HepG2 (cell line): ENCODE data around the gene ABCC3. TPM values are rescaled to one million over a fixed set of nuclear protein-coding genes. Genes with fewer than 3 reads are reported as not detected.

Source experiments
- ATAC-seq: fragments of 200-7000 bp; cut with Tn5 transposase; 3 replicates; pipeline ENCODE4 v1.9.1; 2020; ENCODE audit warnings: mild to moderate bottlenecking, moderate library complexity
- BruUV-seq: library from RNA; stranded (reverse); fragments of 400-500 nt; replicated peaks from 2 replicates; lab custom pipeline; 2021; lab: Mats Ljungman, UMichigan
- CTCF ChIA-PET: fragments of 300-600 bp; formaldehyde crosslinking; extraction: SDS; loops from one replicate; lab custom pipeline; 2021; ENCODE audit warnings: low total read pairs, inconsistent platforms, low intra/inter-chr PET ratio; lab: Yijun Ruan, JAX
- POLR2A ChIA-PET: fragments of 350-600 bp; sonication (Branson Sonifier 250); formaldehyde crosslinking; loops from one replicate; lab custom pipeline; 2020; ENCODE audit warnings: antibody characterized with exemption, inconsistent platforms; lab: Yijun Ruan, JAX
- DNase-seq: peaks from one replicate; pipeline ENCODE4 v3.0.0-alpha.2; 2015; ENCODE audit warnings: low spot score
- FAIRE-seq: peaks from 3 replicates; lab custom pipeline; 2011; peaks lifted over from hg19 to GRCh38; lab: Jason Lieb, UNC
- H2AFZ ChIP-seq: one replicate; pipeline ENCODE4 v1.6.1; 2011; ENCODE audit warnings: low read length, inconsistent platforms
- H3K27ac ChIP-seq: fragments of 300-600 bp; 3 replicates; pipeline ENCODE4 v1.8.0; 2011; ENCODE audit warnings: mixed run types, mild to moderate bottlenecking, mixed read lengths, low read length, inconsistent platforms; ENCODE audit not compliant: insufficient read depth; ENCODE audit errors: extremely low read length
- H3K27me3 ChIP-seq, 2 experiments: fragments of 200-600 bp in 1 of 2; 2 replicates in 1 of 2; 3 replicates in 1 of 2; pipeline versions ENCODE4 v1.6.0 to v1.8.0; 2011; ENCODE audit warnings: low read length in 2 of 2, mild to moderate bottlenecking in 2 of 2, moderate library complexity in 2 of 2, inconsistent platforms in 1 of 2; ENCODE audit not compliant: insufficient read depth in 2 of 2, control insufficient read depth in 1 of 2
- H3K36me3 ChIP-seq, 2 experiments: fragments of 200-600 bp in 1 of 2; replicated peaks in 1 of 2; 2 replicates in 1 of 2; 3 replicates in 1 of 2; pipeline versions ENCODE4 v1.5.1 to v1.8.0; 2011; ENCODE audit warnings: low read length in 2 of 2, inconsistent platforms in 1 of 2; ENCODE audit not compliant: insufficient read depth in 2 of 2, control insufficient read depth in 1 of 2
- H3K4me1 ChIP-seq: 2 replicates; pipeline ENCODE4 v1.5.1; 2012; ENCODE audit warnings: low read length, inconsistent platforms; ENCODE audit not compliant: insufficient read depth
- H3K4me2 ChIP-seq: 2 replicates; pipeline ENCODE4 v1.6.0; 2011; ENCODE audit warnings: low read depth, low read length, inconsistent platforms
- H3K4me3 ChIP-seq, 3 experiments: fragments of 200-600 bp in 1 of 3; sonication (generic), shearing (Covaris generic) in 1 of 3; replicated peaks in 1 of 3; 2 replicates each; pipeline ENCODE4 v1.5.1; 2011 to 2016; ENCODE audit warnings: low read length in 3 of 3, inconsistent platforms in 2 of 3, low read depth in 2 of 3, mild to moderate bottlenecking in 2 of 3, control low read depth in 1 of 3, mixed read lengths in 1 of 3; ENCODE audit not compliant: insufficient read depth in 1 of 3
- H3K79me2 ChIP-seq: one replicate; pipeline ENCODE4 v1.6.1; 2011; ENCODE audit warnings: low read length, inconsistent platforms; ENCODE audit not compliant: insufficient read depth
- H3K9ac ChIP-seq: 2 replicates; pipeline ENCODE4 v1.6.0; 2011; ENCODE audit warnings: mild to moderate bottlenecking, low read depth, low read length, inconsistent platforms; ENCODE audit not compliant: insufficient read depth
- H3K9me3 ChIP-seq: 2 replicates; pipeline ENCODE4 v1.5.1; 2012; ENCODE audit warnings: mild to moderate bottlenecking, low read length
- H4K20me1 ChIP-seq: 2 replicates; pipeline ENCODE4 v1.6.0; 2011; ENCODE audit warnings: inconsistent platforms, mild to moderate bottlenecking, low read length, moderate library complexity; ENCODE audit not compliant: insufficient read depth
- ATF1 ChIP-seq: IDR thresholded peaks from 2 replicates; pipeline ENCODE4 v1.6.1; 2016; ENCODE audit warnings: mild to moderate bottlenecking, control low read depth
- CREM ChIP-seq, 2 experiments: sonication (generic) in 1 of 2; formaldehyde crosslinking in 1 of 2; IDR thresholded peaks; 2 replicates each; pipeline versions ENCODE4 v1.4.0 to v1.6.1; 2016 to 2020; ENCODE audit warnings: antibody characterized with exemption in 1 of 2, mild to moderate bottlenecking in 1 of 2, missing genetic modification reagents in 1 of 2
- FLYWCH1 ChIP-seq: sonication (generic); formaldehyde crosslinking; IDR thresholded peaks from 2 replicates; pipeline ENCODE4 v1.8.1; 2023; ENCODE audit warnings: mild to moderate bottlenecking, missing genetic modification reagents
- FOSL1 ChIP-seq: sonication (generic); formaldehyde crosslinking; IDR thresholded peaks from 2 replicates; pipeline ENCODE4 v1.9.0; 2021; ENCODE audit warnings: missing genetic modification reagents, borderline replicate concordance
- FOXC1 ChIP-seq: sonication (generic); formaldehyde crosslinking; IDR thresholded peaks from 2 replicates; pipeline ENCODE4 v1.8.0; 2022; ENCODE audit warnings: mild to moderate bottlenecking, missing genetic modification reagents, borderline replicate concordance
- GABPB1 ChIP-seq: IDR thresholded peaks from 2 replicates; pipeline ENCODE4 v1.6.1; 2016; ENCODE audit warnings: mild to moderate bottlenecking, missing genetic modification reagents, moderate library complexity, missing compliant biosample characterization
- GLI4 ChIP-seq: sonication (generic); formaldehyde crosslinking; IDR thresholded peaks from 2 replicates; pipeline ENCODE4 v1.5.1; 2020; ENCODE audit warnings: missing genetic modification reagents, mild to moderate bottlenecking, moderate library complexity, borderline replicate concordance
- HMGA1 ChIP-seq: sonication (generic); formaldehyde crosslinking; conservative IDR thresholded peaks from 2 replicates; pipeline ENCODE4 v1.4.0; 2020; ENCODE audit warnings: missing genetic modification reagents
- KAT2B ChIP-seq: fragments of 150-350 bp; IDR thresholded peaks from 2 replicates; pipeline ENCODE4 v1.6.1; 2014; ENCODE audit warnings: low read depth, low read length, borderline replicate concordance
- KLF13 ChIP-seq: sonication (generic); formaldehyde crosslinking; IDR thresholded peaks from 2 replicates; pipeline ENCODE4 v1.4.0; 2020; ENCODE audit warnings: mild to moderate bottlenecking, missing genetic modification reagents
- SNAPC2 ChIP-seq: sonication (generic); formaldehyde crosslinking; IDR thresholded peaks from 2 replicates; pipeline ENCODE4 v1.8.1; 2022; ENCODE audit warnings: mild to moderate bottlenecking, missing genetic modification reagents
- THAP11 ChIP-seq: IDR thresholded peaks from 2 replicates; pipeline ENCODE4 v1.6.1; 2016; ENCODE audit warnings: missing biosample characterization, missing genetic modification reagents
- XRCC5 ChIP-seq: fragments of 200-400 bp; formaldehyde crosslinking; optimal IDR thresholded peaks from 2 replicates; pipeline ENCODE3; 2017; ENCODE audit warnings: mild to moderate bottlenecking, low read length
- ZFP36L2 ChIP-seq: sonication (generic); formaldehyde crosslinking; IDR thresholded peaks from 2 replicates; pipeline ENCODE4 v1.4.0; 2020; ENCODE audit warnings: missing genetic modification reagents
- ZNF446 ChIP-seq: sonication (generic); formaldehyde crosslinking; IDR thresholded peaks from 2 replicates; pipeline ENCODE4 v1.5.0; 2020; ENCODE audit warnings: mild to moderate bottlenecking, missing genetic modification reagents
- ZNF557 ChIP-seq: sonication (generic); formaldehyde crosslinking; IDR thresholded peaks from 2 replicates; pipeline ENCODE4 v1.4.0; 2020; ENCODE audit warnings: missing genetic modification reagents
- ZNF589 ChIP-seq: sonication (generic); formaldehyde crosslinking; conservative IDR thresholded peaks from 2 replicates; pipeline ENCODE4 v1.8.0; 2022; ENCODE audit warnings: mild to moderate bottlenecking, moderate library complexity, missing genetic modification reagents
- ZNF619 ChIP-seq: sonication (generic); formaldehyde crosslinking; IDR thresholded peaks from 2 replicates; pipeline ENCODE4 v1.4.0; 2020; ENCODE audit warnings: mild to moderate bottlenecking, missing genetic modification reagents
- WGBS: methylation state at CpG from one replicate; pipeline ENCODE4 v1.1.6; 2017; ENCODE audit warnings: low lambda C conversion rate; 5-methylcytosine and 5-hydroxymethylcytosine counted together
- in situ Hi-C: cut with HindIII; loops from 2 replicates; pipeline ENCODE4 v1.10.0; 2017; ENCODE audit warnings: low pct_unique_long_range_greater_than_20kb; ENCODE audit not compliant: extremely low pct_ligation_motif_present
- intact Hi-C: fragments of 100-400 bp; cut with micrococcal nuclease; formaldehyde crosslinking; loops from one replicate; pipeline ENCODE4 v1.10.0; 2022; ENCODE audit not compliant: unreplicated experiment
- polyA plus RNA-seq, 8 experiments: library from polyadenylated mRNA; depleted of rRNA in 3 of 8; stranded (reverse) in 7 of 8; unstranded in 1 of 8; fragments of >200 nt; fragmentation: Illumina TruSeq in 4 of 8; extraction: Trizol in 4 of 8; gene quantifications; 2 replicates each; pipeline versions ENCODE4 v1.2.1 to v1.2.3, GENCODE V29; 2011 to 2016; ENCODE audit warnings: low read depth in 4 of 8, missing spikeins in 1 of 8, mixed read lengths in 1 of 8; ENCODE audit not compliant: insufficient read depth in 1 of 8
- total RNA-seq, 5 experiments: library from RNA; depleted of rRNA; stranded (reverse); fragments of >200 nt; fragmentation: Illumina TruSeq; extraction: Trizol; gene quantifications; 2 replicates each; pipeline ENCODE4 v1.2.3, GENCODE V29; 2016; ENCODE audit warnings: low read depth in 1 of 5
- TF ChIP-seq, protein P1 (sequence below): sonication (generic); formaldehyde crosslinking; IDR thresholded peaks from 2 replicates; pipeline ENCODE4 v1.4.0; 2020; ENCODE audit warnings: mild to moderate bottlenecking, missing genetic modification reagents
- TF ChIP-seq, protein P2 (sequence below): sonication (generic); formaldehyde crosslinking; IDR thresholded peaks from 2 replicates; pipeline ENCODE4 v1.8.1; 2023; ENCODE audit warnings: missing genetic modification reagents, inconsistent platforms, borderline replicate concordance
- TF ChIP-seq, protein P3 (sequence below): sonication (generic); formaldehyde crosslinking; conservative IDR thresholded peaks from 2 replicates; pipeline ENCODE4 v1.5.0; 2020; ENCODE audit warnings: missing genetic modification reagents

Gene ABCC3
- total and polyA plus RNA-seq, 2 of the 13 experiments (the other 11 are each of a cell fraction or from before 2014, with no cell fraction given) = 25.2 to 50.7 TPM

DNA sequence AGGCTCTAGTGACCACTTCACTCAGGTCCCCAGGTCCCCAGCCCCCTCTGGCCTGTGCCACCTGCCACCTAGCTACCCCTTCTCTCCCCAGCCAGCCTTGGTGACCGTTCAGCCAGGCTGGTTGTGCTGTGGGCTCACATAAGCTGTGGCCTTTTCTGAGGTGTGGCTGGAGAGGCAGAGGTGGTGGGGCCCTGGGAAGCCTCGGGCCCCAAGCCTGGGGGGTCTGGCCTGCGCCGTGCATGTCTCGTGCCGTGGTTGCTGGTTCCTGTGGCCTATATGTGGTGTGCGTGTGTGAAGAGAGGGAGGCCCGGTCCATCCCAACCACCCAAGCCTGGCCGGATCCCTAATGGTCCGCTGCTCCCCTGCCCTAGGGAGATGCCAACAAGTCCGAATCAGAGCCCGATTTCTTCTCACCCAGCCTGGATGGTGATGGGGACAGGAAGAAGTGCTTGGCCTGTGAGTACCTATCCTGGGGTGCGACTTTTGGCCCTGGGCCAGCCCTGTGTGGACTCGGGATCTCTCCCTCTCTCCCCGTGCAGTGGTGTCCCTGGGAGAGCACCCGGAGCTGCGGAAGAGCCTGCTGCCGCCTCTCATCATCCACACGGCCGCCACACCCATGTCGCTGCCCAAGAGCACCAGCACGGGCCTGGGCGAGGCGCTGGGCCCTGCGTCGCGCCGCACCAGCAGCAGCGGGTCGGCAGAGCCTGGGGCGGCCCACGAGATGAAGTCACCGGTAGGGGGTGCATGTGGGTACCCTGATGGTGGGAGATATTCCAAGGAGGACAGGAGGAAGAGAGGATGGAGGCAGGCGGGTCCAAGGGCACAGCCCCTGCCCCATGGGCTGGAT, 38.3 kb upstream of the ABCC3 start:
- H4K20me1 ChIP-seq = no peaks in the 10 kb centered on the region; the same call in 1 of the 2 replicates
- 23% methylated on average over 24 of the region's 34 CpGs for WGBS
- intact Hi-C loops (no loop called here), in situ Hi-C loops (no loop called here)
- H3K4me1 ChIP-seq = 0 out of 2 replicates have a peak, but pooled peaks cover 12% of the 10 kb centered on the region
- no peaks in the 10 kb centered on the region for H3K79me2 ChIP-seq
- H2AFZ ChIP-seq = no peak overlapping the region
- no peak overlapping the region for H3K27ac ChIP-seq
- H3K9ac ChIP-seq = no peak overlapping the region
- no peaks in the 10 kb centered on the region for H3K9me3 ChIP-seq
- no TSS peak for BruUV-seq
- DNase-seq (no peak), FAIRE-seq (no peak), ATAC-seq (peak; percentile 66)
- H3K4me3 ChIP-seq = no peak overlapping the region
- peaks cover 43 to 90% of the 10 kb centered on the region in 2 experiments; a peak in 4 of 5 replicates for H3K27me3 ChIP-seq
- H3K4me2 ChIP-seq = no peak overlapping the region
- no peaks in the 10 kb centered on the region; a peak in 1 of 5 replicates for H3K36me3 ChIP-seq
- ChIA-PET POLR2A (no interaction called here), CTCF (interaction anchor here (0.8 to 1.2 kb wide), 2 partner anchors 31 to 50 kb away, joined by 3 to 4 read pairs; partner anchors contain the start of gene SPATA20)
- TF ChIP-seq THAP11 (CRISPR knock-in tag) (no peak), FOXC1 (CRISPR knock-in tag) (no peak), XRCC5 (peak; percentile 81), CREM (IDR thresholded peaks at IDR 0.05) (no peak), CREM (CRISPR knock-in tag; IDR thresholded peaks at IDR 0.05) (no peak), SNAPC2 (CRISPR knock-in tag) (no peak), ATF1 (no peak), GABPB1 (CRISPR knock-in tag) (peak; percentile 45; the same call in 1 of the 2 replicates), ZFP36L2 (CRISPR knock-in tag) (no peak), HMGA1 (no peak), KLF13 (CRISPR knock-in tag) (no peak), ZNF446 (CRISPR knock-in tag) (no peak), ZNF619 (no peak), ZNF557 (CRISPR knock-in tag) (no peak), ZNF589 (CRISPR knock-in tag) (no peak), GLI4 (CRISPR knock-in tag) (no peak), FOSL1 (CRISPR knock-in tag) (no peak), KAT2B (no peak), FLYWCH1 (CRISPR knock-in tag) (no peak)
- TF ChIP-seq, protein P1, sequence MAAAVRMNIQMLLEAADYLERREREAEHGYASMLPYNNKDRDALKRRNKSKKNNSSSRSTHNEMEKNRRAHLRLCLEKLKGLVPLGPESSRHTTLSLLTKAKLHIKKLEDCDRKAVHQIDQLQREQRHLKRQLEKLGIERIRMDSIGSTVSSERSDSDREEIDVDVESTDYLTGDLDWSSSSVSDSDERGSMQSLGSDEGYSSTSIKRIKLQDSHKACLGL (CRISPR knock-in tag) = no peak
- TF ChIP-seq, protein P2, sequence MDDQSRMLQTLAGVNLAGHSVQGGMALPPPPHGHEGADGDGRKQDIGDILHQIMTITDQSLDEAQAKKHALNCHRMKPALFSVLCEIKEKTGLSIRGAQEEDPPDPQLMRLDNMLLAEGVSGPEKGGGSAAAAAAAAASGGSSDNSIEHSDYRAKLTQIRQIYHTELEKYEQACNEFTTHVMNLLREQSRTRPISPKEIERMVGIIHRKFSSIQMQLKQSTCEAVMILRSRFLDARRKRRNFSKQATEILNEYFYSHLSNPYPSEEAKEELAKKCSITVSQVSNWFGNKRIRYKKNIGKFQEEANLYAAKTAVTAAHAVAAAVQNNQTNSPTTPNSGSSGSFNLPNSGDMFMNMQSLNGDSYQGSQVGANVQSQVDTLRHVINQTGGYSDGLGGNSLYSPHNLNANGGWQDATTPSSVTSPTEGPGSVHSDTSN (CRISPR knock-in tag) = no peak
- TF ChIP-seq, protein P3, sequence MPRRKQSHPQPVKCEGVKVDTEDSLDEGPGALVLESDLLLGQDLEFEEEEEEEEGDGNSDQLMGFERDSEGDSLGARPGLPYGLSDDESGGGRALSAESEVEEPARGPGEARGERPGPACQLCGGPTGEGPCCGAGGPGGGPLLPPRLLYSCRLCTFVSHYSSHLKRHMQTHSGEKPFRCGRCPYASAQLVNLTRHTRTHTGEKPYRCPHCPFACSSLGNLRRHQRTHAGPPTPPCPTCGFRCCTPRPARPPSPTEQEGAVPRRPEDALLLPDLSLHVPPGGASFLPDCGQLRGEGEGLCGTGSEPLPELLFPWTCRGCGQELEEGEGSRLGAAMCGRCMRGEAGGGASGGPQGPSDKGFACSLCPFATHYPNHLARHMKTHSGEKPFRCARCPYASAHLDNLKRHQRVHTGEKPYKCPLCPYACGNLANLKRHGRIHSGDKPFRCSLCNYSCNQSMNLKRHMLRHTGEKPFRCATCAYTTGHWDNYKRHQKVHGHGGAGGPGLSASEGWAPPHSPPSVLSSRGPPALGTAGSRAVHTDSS (CRISPR knock-in tag) = no peak
